ENCODE data around the gene MOB3A.
"Not testable (repeated sequence)": the region's sequence is repeated elsewhere in the genome, so short reads cannot be mapped to it uniquely, and the experiment has no call there.

MOB3A gene

GRCh38 chr19:2108251-2109016 is 12.3 kb upstream of the MOB3A start:
- DNase-seq (ENCODE audit: low read depth), result no peak

GRCh38 chr19:2103045-2103707 is 7.0 kb upstream of the MOB3A start:
- no peak for DNase-seq (ENCODE audit: low read depth)

GRCh38 chr19:2101417-2102335 is 5.5 kb upstream of the MOB3A start:
- DNase-seq (ENCODE audit: low read depth), result no peak

GRCh38 chr19:2100719-2101061 is 4.6 kb upstream of the MOB3A start:
- no peak for DNase-seq (ENCODE audit: low read depth)

- DNase-seq (ENCODE audit: low read depth), result no peak
Observed at GRCh38 chr19:2099937-2100718, 4.0 kb upstream of the MOB3A start.

GRCh38 chr19:2099054-2099501 is 3.0 kb upstream of the MOB3A start:
- no peak for DNase-seq (ENCODE audit: low read depth)

- DNase-seq (ENCODE audit: low read depth), result no peak
Observed at GRCh38 chr19:2097886-2098327, 1.8 kb upstream of the MOB3A start.

GRCh38 chr19:2097203-2097885 is 1.2 kb upstream of the MOB3A start:
- no peak for DNase-seq (ENCODE audit: low read depth)

- peak; percentile 54 for DNase-seq (ENCODE audit: low read depth)
Observed at GRCh38 chr19:2096480-2097202, 515 bp upstream of the MOB3A start, which contains the start of gene IZUMO4. Gene IZUMO4 (plus strand): TSS chr19:2096915. CDS start chr19:2096946, 31 bp downstream.

- DNase-seq (ENCODE audit: low read depth), result not testable (repeated sequence)
Observed at GRCh38 chr19:2091926-2092525, 4.1 kb downstream of the MOB3A start.

GRCh38 chr19:2089727-2090053 is 6.4 kb downstream of the MOB3A start:
- no peak for DNase-seq (ENCODE audit: low read depth)

GRCh38 chr19:2089001-2089711 is 7.0 kb downstream of the MOB3A start:
- no peak for DNase-seq (ENCODE audit: low read depth)

GRCh38 chr19:2087621-2088100 is 8.5 kb downstream of the MOB3A start:
- no peak for DNase-seq (ENCODE audit: low read depth)

GRCh38 chr19:2086695-2087620 is 9.2 kb downstream of the MOB3A start:
- DNase-seq (ENCODE audit: low read depth), result not testable (repeated sequence)

- no peak for DNase-seq (ENCODE audit: low read depth)
Observed at GRCh38 chr19:2084993-2085720, 11.0 kb downstream of the MOB3A start.

GRCh38 chr19:2083174-2083854 is 12.8 kb downstream of the MOB3A start:
- no peak for DNase-seq (ENCODE audit: low read depth)

Data from GM04503 (cell line).